Right lobe of liver (tissue), 6 donors: ENCODE measurements around the gene SERINC5. TPM values are rescaled to one million over a fixed set of nuclear protein-coding genes. Genes with fewer than 3 reads are reported as not detected.
"Not testable (repeated sequence)": the region's sequence is repeated elsewhere in the genome, so short reads cannot be mapped to it uniquely, and the experiment has no call there.

Experiments
- ATAC-seq, 4 donors: fragments of 200-7000 bp; cut with Tn5 transposase; one replicate each; pipeline ENCODE4 v1.9.1; 2020; ENCODE audit warnings: mild to moderate bottlenecking in 4 of 4, moderate library complexity in 4 of 4
- DNase-seq, 3 donors: peaks; one replicate each; pipeline ENCODE4 v3.0.0-alpha.2; 2020
- H3K27ac ChIP-seq, 3 donors: fragments of 200-600 bp; one replicate each; pipeline ENCODE4 v1.8.0; 2022
- H3K27me3 ChIP-seq, 2 donors: fragments of 200-600 bp; one replicate each; pipeline ENCODE4 v1.8.0; 2022
- H3K36me3 ChIP-seq, 4 donors: fragments of 200-600 bp; sonication (generic) in 1 of 4; one replicate each; pipeline versions ENCODE4 v1.5.1 to v1.8.0; 2017 to 2022; ENCODE audit warnings: control low read depth in 1 of 4
- H3K4me1 ChIP-seq, 4 donors: fragments of 200-600 bp; sonication (generic) in 1 of 4; one replicate each; pipeline versions ENCODE4 v1.5.1 to v1.8.0; 2017 to 2022; ENCODE audit warnings: control low read depth in 1 of 4
- H3K4me3 ChIP-seq, 3 donors: fragments of 200-600 bp; one replicate each; pipeline ENCODE4 v1.8.0; 2022
- H3K9me3 ChIP-seq, 4 donors: fragments of 200-600 bp; sonication (generic) in 1 of 4; one replicate each; pipeline versions ENCODE4 v1.5.1 to v1.8.0; 2017 to 2022; ENCODE audit warnings: control low read depth in 1 of 4
- POLR2A ChIP-seq: fragments of 450-650 bp; IDR thresholded peaks from one replicate; pipeline ENCODE4 v1.6.1; 2017; ENCODE audit warnings: antibody characterized with exemption, mild to moderate bottlenecking
- WGBS: methylation state at CpG from one replicate; pipeline ENCODE4 v1.1.6; 2018; ENCODE audit warnings: low coverage, low lambda C conversion rate; ENCODE audit not compliant: insufficient coverage; ENCODE audit errors: missing lambda C conversion rate; 5-methylcytosine and 5-hydroxymethylcytosine counted together
- intact Hi-C, 2 donors: fragments of 100-400 bp; cut with DNase I; formaldehyde crosslinking; loops; one replicate each; pipeline versions ENCODE4 v1.11.2 to v1.14.1; 2022
- long read RNA-seq: library from polyadenylated mRNA; unstranded; transcript quantifications from one replicate; pipeline ENCODE4 v2.0.0, GENCODE V29; 2019
- total RNA-seq, 6 experiments: library from RNA; depleted of rRNA in 2 of 6; stranded (reverse); fragments of >200 nt in 2 of 6; fragmentation: NEBNext Ultra II Directional in 3 of 6; extraction: Animal tissue kit (Norgen Biotek cat#: 25700) in 3 of 6; gene quantifications; one replicate each; pipeline versions ENCODE4 v1.1.0 to v1.2.4, GENCODE V29; 2016 to 2023
- TF ChIP-seq, protein P1 (sequence below), 4 donors: fragments of 200-600 bp in 3 of 4; fragments of 450-650 bp in 1 of 4; IDR thresholded peaks; one replicate each; pipeline versions ENCODE4 v1.5.1 to v1.8.0; 2016 to 2022; ENCODE audit warnings: antibody characterized with exemption in 4 of 4, mild to moderate bottlenecking in 2 of 4
- donor health status: DM: no; HTN: yes; CAD: no.
- donor health status: DM: no; HTN: no; CAD: no.
- donor health status: DM: no; HTN: no; CAD: no.
- donor health status: DM: no; HTN: yes; CAD: no.
- donor health status: DM: no; HTN: yes; CAD: no.

Gene SERINC5
- 10 to 100 TPM; 30.1 to 82.1 (median 57.9) TPM for total RNA-seq
- long read RNA-seq, full-length matches to known transcripts, result 1 of 24 reads
- long read RNA-seq, partial matches to known transcripts, result 4 of 24 reads
- long read RNA-seq, other reads (novel, unspliced or antisense), result 19 of 24 reads

DNA sequence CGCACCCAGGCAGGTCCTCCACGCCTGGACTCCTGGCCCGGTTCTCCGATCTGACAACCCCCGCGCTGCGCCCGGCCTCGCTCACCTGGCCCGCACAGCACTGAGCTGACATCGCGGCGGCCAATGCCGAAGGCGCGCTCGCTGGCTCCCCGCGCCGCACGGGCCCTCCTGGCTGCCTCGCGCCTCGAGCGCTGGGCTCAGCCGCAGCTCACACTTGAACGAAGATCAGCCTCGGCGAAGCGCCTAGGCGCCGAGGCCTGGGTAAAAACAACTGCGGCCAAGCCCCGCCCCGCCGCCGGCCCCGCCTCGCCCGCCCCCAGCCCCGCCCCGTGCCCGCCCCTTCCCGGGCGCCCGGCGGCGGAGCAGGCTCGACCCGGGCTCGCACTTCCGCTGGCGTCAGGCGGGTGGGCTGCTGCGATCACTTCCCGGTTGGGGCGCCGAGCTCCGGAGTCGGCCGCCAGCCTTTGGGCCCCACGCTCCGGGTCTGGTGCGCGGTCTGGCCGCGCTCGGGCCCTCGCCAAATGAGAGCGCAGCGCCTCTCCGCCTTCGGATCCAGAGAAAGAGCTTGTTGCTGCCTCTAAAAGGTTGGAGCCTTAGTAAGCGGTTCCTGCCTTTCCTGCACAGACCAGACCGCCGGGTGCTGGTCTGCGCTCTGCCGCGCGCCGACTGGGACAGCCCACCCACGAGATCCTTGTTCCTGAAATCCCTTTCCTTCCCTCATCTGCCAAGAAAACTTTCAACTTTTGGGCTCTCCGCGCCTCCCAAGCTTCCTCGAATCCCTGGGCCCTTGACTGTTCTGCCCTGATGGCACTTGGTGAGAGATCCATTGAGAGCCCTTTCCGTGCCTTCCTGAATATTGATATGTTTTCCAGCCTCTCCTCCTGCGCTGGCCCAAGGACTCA lies at the start of gene SERINC5:
TSS of gene SERINC5 (minus strand) at position 238 of the 902 bp plus-strand sequence. CDS start at position 112, 126 bp downstream.
- peak; percentile 77 to 93 (median 84) for ATAC-seq
- DNase-seq, result peak; percentile 92 to 93 (median 93)
- intact Hi-C loops, result no loop called here
- H3K27me3 ChIP-seq, result no peaks in the 10 kb centered on the region
- H3K4me1 ChIP-seq, result peaks cover 0 to 45% (median 9%) of the 10 kb centered on the region in 4 donors
- WGBS, result 1% methylated on average over 12 of the region's 87 CpGs
- H3K27ac ChIP-seq, result peak within 1 kb of the TSS; percentile 94 to 99 (median 97)
- TF ChIP-seq POLR2A, result peak; percentile 97
- TF ChIP-seq, protein P1, sequence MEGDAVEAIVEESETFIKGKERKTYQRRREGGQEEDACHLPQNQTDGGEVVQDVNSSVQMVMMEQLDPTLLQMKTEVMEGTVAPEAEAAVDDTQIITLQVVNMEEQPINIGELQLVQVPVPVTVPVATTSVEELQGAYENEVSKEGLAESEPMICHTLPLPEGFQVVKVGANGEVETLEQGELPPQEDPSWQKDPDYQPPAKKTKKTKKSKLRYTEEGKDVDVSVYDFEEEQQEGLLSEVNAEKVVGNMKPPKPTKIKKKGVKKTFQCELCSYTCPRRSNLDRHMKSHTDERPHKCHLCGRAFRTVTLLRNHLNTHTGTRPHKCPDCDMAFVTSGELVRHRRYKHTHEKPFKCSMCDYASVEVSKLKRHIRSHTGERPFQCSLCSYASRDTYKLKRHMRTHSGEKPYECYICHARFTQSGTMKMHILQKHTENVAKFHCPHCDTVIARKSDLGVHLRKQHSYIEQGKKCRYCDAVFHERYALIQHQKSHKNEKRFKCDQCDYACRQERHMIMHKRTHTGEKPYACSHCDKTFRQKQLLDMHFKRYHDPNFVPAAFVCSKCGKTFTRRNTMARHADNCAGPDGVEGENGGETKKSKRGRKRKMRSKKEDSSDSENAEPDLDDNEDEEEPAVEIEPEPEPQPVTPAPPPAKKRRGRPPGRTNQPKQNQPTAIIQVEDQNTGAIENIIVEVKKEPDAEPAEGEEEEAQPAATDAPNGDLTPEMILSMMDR (IDR thresholded peaks at IDR 0.05), result no peak
- no peaks in the 10 kb centered on the region for H3K9me3 ChIP-seq
- H3K4me3 ChIP-seq, result peak within 1 kb of the TSS; percentile 68 to 91 (median 68)
- no peaks in the 10 kb centered on the region for H3K36me3 ChIP-seq

DNA sequence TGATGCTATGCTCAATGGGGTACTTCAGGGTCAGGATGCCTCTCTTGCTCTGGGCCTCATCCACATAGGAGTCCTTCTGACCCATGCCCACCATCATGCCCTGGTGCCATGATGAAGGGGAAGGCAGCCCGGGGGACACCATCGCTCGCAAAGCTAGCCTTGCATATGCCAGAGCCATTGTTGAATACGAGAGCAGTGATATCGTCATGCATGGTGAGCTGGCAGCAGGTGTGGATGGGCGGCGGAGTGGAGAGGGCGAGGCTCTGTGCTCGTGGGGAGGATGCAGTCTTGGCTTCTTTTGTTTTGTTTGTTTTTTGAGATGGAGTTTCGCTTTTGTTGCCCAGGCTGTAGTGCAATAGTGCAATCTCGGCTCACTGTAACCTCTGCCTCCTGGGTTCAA lies 46.8 kb upstream of the SERINC5 start:
- Histone ChIP-seq H3K4me1 (no peaks in the 10 kb centered on the region), H3K27me3 (no peaks in the 10 kb centered on the region), H3K27ac (no peak overlapping the region), H3K4me3 (no peak overlapping the region), H3K9me3 (no peaks in the 10 kb centered on the region), H3K36me3 (no peaks in the 10 kb centered on the region)
- intact Hi-C loops, result no loop called here
- DNase-seq (no peak), ATAC-seq (no peak)
- no peak for TF ChIP-seq POLR2A
- TF ChIP-seq, protein P1 (IDR thresholded peaks at IDR 0.05), result no peak
- WGBS, result 90% methylated on average over 10 of the region's 11 CpGs

DNA sequence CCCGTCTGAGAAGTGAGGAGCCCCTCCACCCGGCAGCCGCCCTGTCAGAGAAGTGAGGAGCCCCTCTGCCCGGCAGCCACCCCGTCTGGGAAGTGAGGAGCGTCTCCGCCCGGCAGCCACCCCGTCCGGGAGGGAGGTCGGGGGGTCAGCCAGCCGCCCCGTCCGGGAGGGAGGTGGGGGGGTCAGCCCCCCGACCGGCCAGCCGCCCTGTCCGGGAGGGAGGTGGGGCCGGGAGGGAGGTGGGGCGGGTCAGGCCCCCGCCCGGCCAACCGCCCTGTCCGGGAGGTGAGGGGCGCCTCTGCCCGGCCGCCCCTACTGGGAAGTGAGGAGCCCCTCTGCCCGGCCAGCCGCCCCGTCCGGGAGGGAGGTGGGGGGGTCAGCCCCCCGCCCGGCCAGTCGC lies 45.5 kb upstream of the SERINC5 start:
- H3K27ac ChIP-seq, H3K4me1 ChIP-seq, H3K4me3 ChIP-seq, intact Hi-C loops, H3K36me3 ChIP-seq, ATAC-seq, H3K9me3 ChIP-seq, DNase-seq, H3K27me3 ChIP-seq: not testable (repeated sequence)
- WGBS, result no CpG with 5 or more reads among the region's 34 CpGs

DNA sequence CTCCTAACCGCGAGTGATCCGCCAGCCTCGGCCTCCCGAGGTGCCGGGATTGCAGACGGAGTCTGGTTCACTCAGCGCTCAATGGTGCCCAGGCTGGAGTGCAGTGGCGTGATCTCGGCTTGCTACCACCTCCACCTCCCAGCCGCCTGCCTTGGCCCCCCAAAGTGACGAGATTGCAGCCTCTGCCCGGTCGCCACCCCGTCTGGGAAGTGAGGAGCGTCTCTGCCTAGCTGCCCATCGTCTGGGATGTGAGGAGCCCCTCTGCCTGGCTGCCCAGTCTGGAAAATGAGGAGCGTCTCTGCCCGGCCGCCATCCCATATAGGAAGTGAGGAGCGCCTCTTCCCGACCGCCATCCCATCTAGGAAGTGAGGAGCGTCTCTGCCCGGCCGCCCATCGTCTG lies 44.9 kb upstream of the SERINC5 start:
- no CpG with 5 or more reads among the region's 27 CpGs for WGBS
- H3K9me3 ChIP-seq, H3K4me3 ChIP-seq, H3K4me1 ChIP-seq, intact Hi-C loops, ATAC-seq, DNase-seq, H3K27ac ChIP-seq, H3K27me3 ChIP-seq, H3K36me3 ChIP-seq: not testable (repeated sequence)

DNA sequence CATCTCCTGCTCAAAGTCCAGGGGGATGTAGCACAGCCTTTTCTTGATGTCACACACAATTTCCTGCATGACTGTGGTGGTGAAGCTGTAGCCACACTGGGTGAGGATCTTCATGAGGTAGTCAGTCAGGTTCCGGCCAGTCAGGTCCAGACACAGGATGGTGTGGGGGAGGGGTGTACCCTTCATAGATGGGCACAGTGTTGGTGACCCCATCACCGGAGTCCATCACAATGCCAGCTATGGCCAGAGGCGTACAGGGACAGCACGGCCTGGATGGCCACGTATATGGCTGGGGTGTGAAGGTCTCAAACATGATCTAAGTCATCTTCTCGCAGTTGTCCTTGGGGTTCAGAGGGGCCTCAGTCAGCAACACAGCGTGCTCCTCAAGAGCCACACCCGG lies 44.3 kb upstream of the SERINC5 start:
- 100% methylated on average over 2 of the region's 8 CpGs for WGBS
- DNase-seq (no peak), ATAC-seq (peak in 1 of 4 donors; percentile 24)
- TF ChIP-seq, protein P1 (IDR thresholded peaks at IDR 0.05), result no peak
- TF ChIP-seq POLR2A, result no peak
- H3K27ac ChIP-seq, result no peak overlapping the region
- H3K36me3 ChIP-seq, result no peaks in the 10 kb centered on the region
- H3K4me1 ChIP-seq, result no peaks in the 10 kb centered on the region
- no peak overlapping the region for H3K4me3 ChIP-seq
- no peaks in the 10 kb centered on the region for H3K27me3 ChIP-seq
- H3K9me3 ChIP-seq, result no peaks in the 10 kb centered on the region
- intact Hi-C loops, result no loop called here
